ENCODE measurements around the gene PGS1. TPM values are rescaled to one million over a fixed set of nuclear protein-coding genes. Genes with fewer than 3 reads are reported as not detected.

PGS1 gene
- total and polyA plus RNA-seq, 2 of the 8 experiments (the other 6 are each of a cell fraction or from before 2014, with no cell fraction given) = 46.7 to 60.0 TPM

GRCh38 chr17:78468366-78468765 is 89.9 kb downstream of the PGS1 start:
- no peak overlapping the region for H3K56ac ChIP-seq (replicated peaks; ENCODE audit: insufficient read length, low read depth, low read length)
- no peak for DNase-seq (ENCODE audit: low read depth in 1 of 2, low spot score in 2 of 2)
- H3K79me2 ChIP-seq (ENCODE audit: control insufficient read depth in 1 of 2, insufficient read depth in 2 of 2, low read length in 2 of 2) = no peaks in the 10 kb centered on the region
- no peaks in the 10 kb centered on the region for H4K20me1 ChIP-seq (replicated peaks in 1 of 2; ENCODE audit: control insufficient read depth in 1 of 2, insufficient read depth in 2 of 2, low read length in 2 of 2)
- no peak overlapping the region for H3K4me3 ChIP-seq (ENCODE audit: extremely low read depth in 1 of 4, insufficient read depth in 2 of 4, low read depth in 3 of 4, low read length in 4 of 4)
- H4K5ac ChIP-seq (ENCODE audit: insufficient read length, low read depth, low read length) = no peak overlapping the region
- H3K27ac ChIP-seq (ENCODE audit: low read depth, low read length) = no peak overlapping the region
- no peak for FAIRE-seq
- no peaks in the 10 kb centered on the region for H3K27me3 ChIP-seq (replicated peaks in 1 of 4; ENCODE audit: control insufficient read depth in 3 of 4, extremely low read depth in 1 of 4, insufficient read depth in 3 of 4, low read length in 3 of 4)
- peaks cover 6% of the 10 kb centered on the region in 2 experiments; a peak in 2 of 4 replicates for H3K9me3 ChIP-seq (ENCODE audit: insufficient read depth in 2 of 2, low read depth in 1 of 2, low read length in 1 of 2)
- no peak overlapping the region for H3K9ac ChIP-seq (replicated peaks in 1 of 4; ENCODE audit: extremely low read depth in 1 of 4, low read depth in 3 of 4, low read length in 3 of 4)
- no peak overlapping the region for H3K23ac ChIP-seq (ENCODE audit: insufficient read length)
- no peak overlapping the region for H2BK5ac ChIP-seq (ENCODE audit: low read depth, low read length)
- no peak overlapping the region for H2AFZ ChIP-seq (ENCODE audit: low read length)
- ChIA-PET CTCF (ENCODE audit: partially characterized antibody) (interaction anchor here (1.5 kb wide), 1 partner anchor 23 kb away, joined by 4 read pairs; no protein-coding TSS in a partner anchor), POLR2A (ENCODE audit: partially characterized antibody) (no interaction called here)
- H4K8ac ChIP-seq (ENCODE audit: extremely low read depth, insufficient read depth, low read length) = no peak overlapping the region
- H2BK12ac ChIP-seq (ENCODE audit: low read depth, low read length) = no peak overlapping the region
- TF ChIP-seq BRCA1 (IDR thresholded peaks at IDR 0.05; ENCODE audit: low read depth, low read length) (no peak), CBX8 (IDR thresholded peaks at IDR 0.05; ENCODE audit: borderline replicate concordance, low read depth, low read length) (no peak), HDAC6 (IDR thresholded peaks at IDR 0.05; ENCODE audit: low read depth, low read length) (no peak), TBP (IDR thresholded peaks at IDR 0.05; ENCODE audit: low read depth, low read length) (no peak)
- H3K36me3 ChIP-seq (ENCODE audit: control insufficient read depth in 2 of 4, insufficient read depth in 4 of 4, low read length in 3 of 4) = no peaks in the 10 kb centered on the region
- H3K4me1 ChIP-seq (replicated peaks in 1 of 4; ENCODE audit: control insufficient read depth in 3 of 4, insufficient read depth in 4 of 4, low read length in 3 of 4) = no peaks in the 10 kb centered on the region
- H3K18ac ChIP-seq (ENCODE audit: extremely low read depth, low read length) = no peak overlapping the region
- no peak overlapping the region for H2AK5ac ChIP-seq (ENCODE audit: low read depth, low read length)
- H3K4me2 ChIP-seq (ENCODE audit: insufficient read depth in 1 of 2, low read depth in 2 of 2, low read length in 2 of 2) = no peak overlapping the region
- H2BK120ac ChIP-seq (replicated peaks; ENCODE audit: low read depth, low read length) = no peak overlapping the region
- no peak overlapping the region for H2BK20ac ChIP-seq (ENCODE audit: low read length)
- no peak overlapping the region for H4K91ac ChIP-seq (replicated peaks; ENCODE audit: insufficient read length, low read length)
- WGBS, 2 experiments (ENCODE audit: extremely low coverage in 1 of 2, insufficient coverage in 1 of 2, insufficient read length in 1 of 2, insufficient replicate concordance in 2 of 2, low coverage in 1 of 2, low lambda C conversion rate in 2 of 2, missing lambda C conversion rate in 1 of 2) = 91% methylated on average over 12 of the region's 12 CpGs; no CpG with 5 or more reads in 1 of the 2 experiments
- H2BK15ac ChIP-seq (ENCODE audit: low read length) = no peak overlapping the region
- peaks cover 2% of the 10 kb centered on the region; the same call in 1 of the 2 replicates for H3K23me2 ChIP-seq (ENCODE audit: low read depth, low read length)
- no peaks in the 10 kb centered on the region for H3K79me1 ChIP-seq (ENCODE audit: low read depth, low read length)
- H3K4ac ChIP-seq (replicated peaks; ENCODE audit: insufficient read length, low read depth, low read length) = no peak overlapping the region
- H3K14ac ChIP-seq (ENCODE audit: insufficient read length) = no peak overlapping the region
